Measurements from ENCODE around the gene ITIH6. TPM values are rescaled to one million over a fixed set of nuclear protein-coding genes. Genes with fewer than 3 reads are reported as not detected.

ITIH6 gene
- total and polyA plus RNA-seq, 2 donors from 2014 or later: not detected

GRCh38 chrX:54824195-54824594 is 26.1 kb upstream of the ITIH6 start:
- no peaks in the 10 kb centered on the region for H3K9me3 ChIP-seq (ENCODE audit: control insufficient read depth in 2 of 3, insufficient read depth in 1 of 3, low read length in 3 of 3)
- DNase-seq (no peak), FAIRE-seq (no peak)
- no peak overlapping the region for H3K27ac ChIP-seq (ENCODE audit: low read depth in 2 of 2, low read length in 2 of 2)
- TF ChIP-seq CTCF (IDR thresholded peaks at IDR 0.05; ENCODE audit: borderline replicate concordance, extremely low read depth, insufficient read depth): no peak
- no peak overlapping the region for H3K4me3 ChIP-seq (ENCODE audit: low read length in 3 of 3)
- no peaks in the 10 kb centered on the region for H3K27me3 ChIP-seq (ENCODE audit: control insufficient read depth, insufficient read depth, low read length)
- no peak overlapping the region for H3K9ac ChIP-seq (ENCODE audit: low read length in 3 of 3)
- H3K4me1 ChIP-seq (ENCODE audit: control insufficient read depth in 2 of 3, insufficient read depth in 2 of 3, low read depth in 1 of 3, low read length in 3 of 3): no peaks in the 10 kb centered on the region
- intact Hi-C loops (cut with DNase I): no loop called here
- H3K36me3 ChIP-seq (ENCODE audit: control insufficient read depth in 2 of 3, insufficient read depth in 3 of 3, low read length in 3 of 3): no peaks in the 10 kb centered on the region

- H3K27me3 ChIP-seq (ENCODE audit: control insufficient read depth, insufficient read depth, low read length): no peaks in the 10 kb centered on the region
- no peaks in the 10 kb centered on the region for H3K9me3 ChIP-seq (ENCODE audit: control insufficient read depth in 2 of 3, insufficient read depth in 1 of 3, low read length in 3 of 3)
- DNase-seq (no peak), FAIRE-seq (no peak)
- no peaks in the 10 kb centered on the region for H3K36me3 ChIP-seq (ENCODE audit: control insufficient read depth in 2 of 3, insufficient read depth in 3 of 3, low read length in 3 of 3)
- H3K27ac ChIP-seq (ENCODE audit: low read depth in 2 of 2, low read length in 2 of 2): no peak overlapping the region
- no peak overlapping the region for H3K9ac ChIP-seq (ENCODE audit: low read length in 3 of 3)
- H3K4me1 ChIP-seq (ENCODE audit: control insufficient read depth in 2 of 3, insufficient read depth in 2 of 3, low read depth in 1 of 3, low read length in 3 of 3): no peaks in the 10 kb centered on the region
- TF ChIP-seq CTCF (IDR thresholded peaks at IDR 0.05; ENCODE audit: borderline replicate concordance, extremely low read depth, insufficient read depth): no peak
- H3K4me3 ChIP-seq (ENCODE audit: low read length in 3 of 3): no peak overlapping the region
- intact Hi-C loops (cut with DNase I): no loop called here
These were observed 23.3 kb upstream of the ITIH6 start for GRCh38 chrX:54821310-54821709.

GRCh38 chrX:54820737-54821136 is 22.7 kb upstream of the ITIH6 start:
- Histone ChIP-seq H3K4me1 (ENCODE audit: control insufficient read depth in 2 of 3, insufficient read depth in 2 of 3, low read depth in 1 of 3, low read length in 3 of 3) (no peaks in the 10 kb centered on the region), H3K27ac (ENCODE audit: low read depth in 2 of 2, low read length in 2 of 2) (no peak overlapping the region), H3K4me3 (ENCODE audit: low read length in 3 of 3) (no peak overlapping the region), H3K27me3 (ENCODE audit: control insufficient read depth, insufficient read depth, low read length) (no peaks in the 10 kb centered on the region), H3K36me3 (ENCODE audit: control insufficient read depth in 2 of 3, insufficient read depth in 3 of 3, low read length in 3 of 3) (no peaks in the 10 kb centered on the region), H3K9me3 (ENCODE audit: control insufficient read depth in 2 of 3, insufficient read depth in 1 of 3, low read length in 3 of 3) (no peaks in the 10 kb centered on the region), H3K9ac (ENCODE audit: low read length in 3 of 3) (no peak overlapping the region)
- TF ChIP-seq CTCF (IDR thresholded peaks at IDR 0.05; ENCODE audit: borderline replicate concordance, extremely low read depth, insufficient read depth): no peak
- intact Hi-C loops (cut with DNase I): no loop called here
- no peak for DNase-seq
- no peak for FAIRE-seq

- H3K4me3 ChIP-seq (ENCODE audit: low read length in 3 of 3): no peak overlapping the region
- DNase-seq (no peak), FAIRE-seq (no peak)
- peaks cover 0 to 12% (median 4%) of the 10 kb centered on the region in 3 donors for H3K36me3 ChIP-seq (ENCODE audit: control insufficient read depth in 2 of 3, insufficient read depth in 3 of 3, low read length in 3 of 3)
- H3K9ac ChIP-seq (ENCODE audit: low read length in 3 of 3): no peak overlapping the region
- no peak for TF ChIP-seq CTCF (IDR thresholded peaks at IDR 0.05; ENCODE audit: borderline replicate concordance, extremely low read depth, insufficient read depth)
- no peaks in the 10 kb centered on the region for H3K27me3 ChIP-seq (ENCODE audit: control insufficient read depth, insufficient read depth, low read length)
- no peaks in the 10 kb centered on the region for H3K9me3 ChIP-seq (ENCODE audit: control insufficient read depth in 2 of 3, insufficient read depth in 1 of 3, low read length in 3 of 3)
- no peak overlapping the region for H3K27ac ChIP-seq (ENCODE audit: low read depth in 2 of 2, low read length in 2 of 2)
- intact Hi-C loops (cut with DNase I): no loop called here
- H3K4me1 ChIP-seq (ENCODE audit: control insufficient read depth in 2 of 3, insufficient read depth in 2 of 3, low read depth in 1 of 3, low read length in 3 of 3): no peaks in the 10 kb centered on the region
These were observed 21.1 kb upstream of the ITIH6 start for GRCh38 chrX:54819201-54819600.

Measured in kidney (tissue), 14 donors.